ENCODE measurements around the gene CACNA1I. TPM values are rescaled to one million over a fixed set of nuclear protein-coding genes. Genes with fewer than 3 reads are reported as not detected.

Gene CACNA1I
- total RNA-seq, 1 experiment from 2014 or later: 2.1 TPM

GRCh38 chr22:39589875-39590274 lies 19.3 kb downstream of the CACNA1I start:
- no peak for DNase-seq (ENCODE audit: low spot score)
- ATAC-seq: peak; percentile 14; the same call in 1 of the 2 replicates
- H3K27ac Mint-ChIP-seq: no peak overlapping the region

DNA sequence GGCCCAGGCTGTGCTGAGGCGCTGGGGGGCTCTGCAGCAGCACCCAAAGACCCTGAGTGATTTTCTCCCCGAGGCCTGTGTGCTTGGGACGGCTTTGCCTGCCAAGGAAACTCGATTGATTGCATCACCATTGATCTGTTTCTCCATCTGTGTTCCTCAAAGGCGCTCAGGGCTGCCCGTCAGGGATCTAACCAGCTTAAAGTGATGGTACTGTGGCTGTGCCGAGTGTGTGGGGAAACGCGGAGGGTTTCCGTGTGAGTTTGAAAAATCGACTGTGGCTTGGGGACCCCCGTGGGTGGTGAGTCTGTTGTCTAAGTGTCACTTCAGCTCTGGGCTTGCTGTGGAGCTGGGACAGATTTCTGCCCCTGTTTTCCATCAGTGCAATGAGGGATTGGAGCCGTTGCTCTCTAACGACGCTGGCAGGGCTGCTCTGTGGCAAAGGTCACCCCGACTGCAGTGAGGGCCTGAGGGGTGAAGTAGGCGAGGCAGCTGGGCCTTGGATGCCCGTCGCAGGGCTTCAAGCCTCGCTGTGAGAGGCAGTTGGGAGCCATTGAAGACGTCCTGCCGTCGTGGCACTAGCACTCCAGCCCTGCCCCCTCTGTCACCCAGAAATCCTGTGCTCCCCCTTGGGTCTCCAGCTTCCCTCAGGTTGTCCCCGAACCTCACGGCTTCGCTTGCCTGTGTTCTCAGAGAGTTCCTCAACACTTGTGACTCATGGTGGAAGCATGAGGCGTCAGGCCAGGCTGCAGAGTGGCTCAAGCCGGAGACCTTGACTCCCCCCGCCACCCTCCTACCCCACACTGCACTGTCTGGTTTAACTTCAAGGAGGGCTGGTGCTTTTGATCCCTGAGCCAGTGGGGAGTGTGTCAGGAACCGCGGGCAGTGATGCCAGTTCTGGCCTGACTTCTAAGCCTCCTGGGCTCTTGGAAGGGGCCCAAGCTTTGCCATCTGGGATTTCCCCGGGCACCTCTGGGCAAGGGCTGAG lies 21.8 kb downstream of the CACNA1I start:
- TF ChIP-seq NFATC4 (CRISPR knock-in tag; IDR thresholded peaks at IDR 0.05): no peak
- TF ChIP-seq, protein P1, sequence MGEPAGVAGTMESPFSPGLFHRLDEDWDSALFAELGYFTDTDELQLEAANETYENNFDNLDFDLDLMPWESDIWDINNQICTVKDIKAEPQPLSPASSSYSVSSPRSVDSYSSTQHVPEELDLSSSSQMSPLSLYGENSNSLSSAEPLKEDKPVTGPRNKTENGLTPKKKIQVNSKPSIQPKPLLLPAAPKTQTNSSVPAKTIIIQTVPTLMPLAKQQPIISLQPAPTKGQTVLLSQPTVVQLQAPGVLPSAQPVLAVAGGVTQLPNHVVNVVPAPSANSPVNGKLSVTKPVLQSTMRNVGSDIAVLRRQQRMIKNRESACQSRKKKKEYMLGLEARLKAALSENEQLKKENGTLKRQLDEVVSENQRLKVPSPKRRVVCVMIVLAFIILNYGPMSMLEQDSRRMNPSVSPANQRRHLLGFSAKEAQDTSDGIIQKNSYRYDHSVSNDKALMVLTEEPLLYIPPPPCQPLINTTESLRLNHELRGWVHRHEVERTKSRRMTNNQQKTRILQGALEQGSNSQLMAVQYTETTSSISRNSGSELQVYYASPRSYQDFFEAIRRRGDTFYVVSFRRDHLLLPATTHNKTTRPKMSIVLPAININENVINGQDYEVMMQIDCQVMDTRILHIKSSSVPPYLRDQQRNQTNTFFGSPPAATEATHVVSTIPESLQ (CRISPR knock-in tag; IDR thresholded peaks at IDR 0.05): no peak
- no peak for TF ChIP-seq RORB (CRISPR knock-in tag; IDR thresholded peaks at IDR 0.05)
- TF ChIP-seq ZNF138 (CRISPR knock-in tag; conservative IDR thresholded peaks at IDR 0.05): no peak
- no peak for TF ChIP-seq HMGA2 (CRISPR knock-in tag; IDR thresholded peaks at IDR 0.05)
- TF ChIP-seq ELF4 (CRISPR knock-in tag; IDR thresholded peaks at IDR 0.05; ENCODE audit: low read depth): no peak
- TF ChIP-seq, protein P2, sequence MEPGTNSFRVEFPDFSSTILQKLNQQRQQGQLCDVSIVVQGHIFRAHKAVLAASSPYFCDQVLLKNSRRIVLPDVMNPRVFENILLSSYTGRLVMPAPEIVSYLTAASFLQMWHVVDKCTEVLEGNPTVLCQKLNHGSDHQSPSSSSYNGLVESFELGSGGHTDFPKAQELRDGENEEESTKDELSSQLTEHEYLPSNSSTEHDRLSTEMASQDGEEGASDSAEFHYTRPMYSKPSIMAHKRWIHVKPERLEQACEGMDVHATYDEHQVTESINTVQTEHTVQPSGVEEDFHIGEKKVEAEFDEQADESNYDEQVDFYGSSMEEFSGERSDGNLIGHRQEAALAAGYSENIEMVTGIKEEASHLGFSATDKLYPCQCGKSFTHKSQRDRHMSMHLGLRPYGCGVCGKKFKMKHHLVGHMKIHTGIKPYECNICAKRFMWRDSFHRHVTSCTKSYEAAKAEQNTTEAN (CRISPR knock-in tag; IDR thresholded peaks at IDR 0.05): no peak
- no peak for TF ChIP-seq ZNF219 (CRISPR knock-in tag; IDR thresholded peaks at IDR 0.05; ENCODE audit: borderline replicate concordance)
- no peak for TF ChIP-seq ZBTB21 (CRISPR knock-in tag; IDR thresholded peaks at IDR 0.05; ENCODE audit: borderline replicate concordance)
- no peak for TF ChIP-seq SMAD4 (CRISPR knock-in tag; IDR thresholded peaks at IDR 0.05)
- TF ChIP-seq ZNF671 (CRISPR knock-in tag; IDR thresholded peaks at IDR 0.05): no peak
- TF ChIP-seq SP1 (CRISPR knock-in tag; conservative IDR thresholded peaks at IDR 0.05): no peak
- no peak for TF ChIP-seq MXD4 (CRISPR knock-in tag; IDR thresholded peaks at IDR 0.05; ENCODE audit: borderline replicate concordance)
- no peak for TF ChIP-seq SMAD3 (CRISPR knock-in tag; IDR thresholded peaks at IDR 0.05; ENCODE audit: borderline replicate concordance)
- DNase-seq (ENCODE audit: low spot score) (no peak), ATAC-seq (no peak)
- peaks cover 11% of the 10 kb centered on the region for H3K4me1 Mint-ChIP-seq
- no peaks in the 10 kb centered on the region for H3K9me3 Mint-ChIP-seq
- ChIA-PET POLR2A (no interaction called here), CTCF (interaction anchor here (0.8 to 1.1 kb wide), 2 partner anchors 33 to 49 kb away, joined by 3 to 4 read pairs; no protein-coding TSS in a partner anchor)
- no peak overlapping the region for H3K4me3 Mint-ChIP-seq
- no peak overlapping the region for H3K27ac Mint-ChIP-seq
- no peaks in the 10 kb centered on the region for H3K36me3 Mint-ChIP-seq
- peaks cover 12% of the 10 kb centered on the region for H3K27me3 Mint-ChIP-seq (ENCODE audit: low read depth)

More at GRCh38 chr22:39589875-39590274, 19.3 kb downstream of the CACNA1I start:
- Mint-ChIP-seq H3K36me3 (no peaks in the 10 kb centered on the region), H3K4me1 (peaks cover 3% of the 10 kb centered on the region; the same call in 1 of the 2 replicates), H3K9me3 (no peaks in the 10 kb centered on the region), H3K27me3 (ENCODE audit: low read depth) (no peaks in the 10 kb centered on the region; the same call in none of the 2 replicates), H3K4me3 (no peak overlapping the region)
- TF ChIP-seq GABPB1 (CRISPR knock-in tag; IDR thresholded peaks at IDR 0.05): no peak
- TF ChIP-seq SOX15 (CRISPR knock-in tag; IDR thresholded peaks at IDR 0.05): no peak
- no peak for TF ChIP-seq KAT7 (CRISPR knock-in tag; IDR thresholded peaks at IDR 0.05; ENCODE audit: borderline replicate concordance)
- TF ChIP-seq ETV6 (CRISPR knock-in tag; IDR thresholded peaks at IDR 0.05): no peak
- CTCF ChIA-PET: interaction anchor here (0.6 to 1.0 kb wide), 2 partner anchors 46 to 75 kb away, joined by 4 read pairs; no protein-coding TSS in a partner anchor
- POLR2A ChIA-PET: no interaction called here
